Muscle of arm (tissue), 14 donors: ENCODE results near the gene SCPEP1. TPM values are rescaled to one million over a fixed set of nuclear protein-coding genes. Genes with fewer than 3 reads are reported as not detected.
A peak's percentile ranks its signal among the peaks of the same experiment; 100 is the strongest.
"Not testable (repeated sequence)": the region's sequence is repeated elsewhere in the genome, so short reads cannot be mapped to it uniquely, and the experiment has no call there.

Experiments used
- DNase-seq: peaks from one replicate; pipeline ENCODE4 v3.0.0-alpha.2; 2013
- long read RNA-seq, 11 donors: transcript quantifications; one replicate each; lab custom pipeline, GENCODE V29; 2026
- polyA plus RNA-seq, 12 donors: library from polyadenylated mRNA; unstranded; fragments of 120-200 nt; gene quantifications; one replicate each; pipeline ENCODE4 v1.2.1, GENCODE V29; 2013; ENCODE audit not compliant: insufficient read length in 12 of 12

Gene SCPEP1
- polyA plus RNA-seq: 10 to 100 TPM in 11 of 12 donors, not detected in 1; 10.8 to 25.0 (median 18.1) TPM
- long read RNA-seq, donor 1, transcript SCPEP1-201 (13 exons, 1,942 nt): major isoform, 35 of 72 reads
- long read RNA-seq, donor 1, partial matches to known transcripts: 33 of 72 reads
- long read RNA-seq, donor 1, other reads (novel, unspliced or antisense): 0 of 72 reads
- long read RNA-seq, donor 2, transcript SCPEP1-201 (13 exons, 1,942 nt): major isoform, 9 of 18 reads
- long read RNA-seq, donor 2, partial matches to known transcripts: 9 of 18 reads
- long read RNA-seq, donor 2, other reads (novel, unspliced or antisense): 0 of 18 reads
- long read RNA-seq, donor 3, partial matches to known transcripts: 0 of 3 reads
- long read RNA-seq, donor 3, other reads (novel, unspliced or antisense): 0 of 3 reads
- long read RNA-seq, donor 4, partial matches to known transcripts: 0 of 2 reads
- long read RNA-seq, donor 4, other reads (novel, unspliced or antisense): 0 of 2 reads
- long read RNA-seq, donor 5, partial matches to known transcripts: 0 of 5 reads
- long read RNA-seq, donor 5, other reads (novel, unspliced or antisense): 0 of 5 reads
- long read RNA-seq, donor 6, partial matches to known transcripts: 0 of 4 reads
- long read RNA-seq, donor 6, other reads (novel, unspliced or antisense): 0 of 4 reads
- long read RNA-seq, donor 7, partial matches to known transcripts: 0 of 2 reads
- long read RNA-seq, donor 7, other reads (novel, unspliced or antisense): 0 of 2 reads
- long read RNA-seq, donor 8, transcript SCPEP1-201 (13 exons, 1,942 nt): major isoform, 5 of 6 reads
- long read RNA-seq, donor 8, partial matches to known transcripts: 0 of 6 reads
- long read RNA-seq, donor 8, other reads (novel, unspliced or antisense): 0 of 6 reads
- long read RNA-seq, donor 9, transcript SCPEP1-201 (13 exons, 1,942 nt): major isoform, 7 of 8 reads
- long read RNA-seq, donor 9, partial matches to known transcripts: 0 of 8 reads
- long read RNA-seq, donor 9, other reads (novel, unspliced or antisense): 0 of 8 reads
- long read RNA-seq, donor 10, transcript SCPEP1-201 (13 exons, 1,942 nt): major isoform, 5 of 6 reads
- long read RNA-seq, donor 10, partial matches to known transcripts: 0 of 6 reads
- long read RNA-seq, donor 10, other reads (novel, unspliced or antisense): 0 of 6 reads
- long read RNA-seq, donor 11, transcript SCPEP1-201 (13 exons, 1,942 nt): major isoform, 8 of 10 reads
- long read RNA-seq, donor 11, partial matches to known transcripts: 0 of 10 reads
- long read RNA-seq, donor 11, other reads (novel, unspliced or antisense): 0 of 10 reads

DNA sequence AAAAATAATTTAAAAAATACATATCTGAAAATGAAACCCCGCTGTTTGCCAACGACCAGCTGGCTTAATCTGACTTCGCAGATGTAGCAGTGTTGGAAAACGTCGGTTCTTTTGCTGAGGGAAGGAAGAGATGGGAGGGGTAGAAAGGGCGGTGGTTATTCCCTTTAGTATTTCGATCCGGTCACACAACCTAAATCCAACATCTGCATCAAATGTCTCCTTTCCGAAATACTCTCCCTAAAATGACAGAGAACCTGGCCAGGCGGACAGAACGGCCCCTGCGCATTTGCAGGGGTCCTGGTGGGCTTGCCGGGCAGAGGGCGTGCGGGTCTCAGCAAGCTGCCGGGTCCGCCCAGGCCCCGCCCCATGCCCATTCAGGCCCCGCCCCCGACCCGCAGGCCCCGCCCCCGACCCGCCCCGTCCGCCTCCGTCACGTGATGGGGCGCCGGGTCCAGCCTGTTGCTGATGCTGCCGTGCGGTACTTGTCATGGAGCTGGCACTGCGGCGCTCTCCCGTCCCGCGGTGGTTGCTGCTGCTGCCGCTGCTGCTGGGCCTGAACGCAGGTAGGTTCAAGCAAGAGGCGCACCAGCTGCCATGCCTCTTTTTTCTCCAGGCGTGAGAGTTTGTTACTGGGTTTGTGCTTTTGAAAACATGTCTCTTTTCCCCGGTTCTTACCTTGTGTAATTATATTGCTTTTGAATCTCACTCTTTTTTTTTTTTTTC, at the start of gene SCPEP1:
Gene SCPEP1 (plus strand): TSS at position 459 of the 723 bp plus-strand sequence. CDS start 29 bp downstream, at position 488.
- peak; percentile 48 for DNase-seq

DNA sequence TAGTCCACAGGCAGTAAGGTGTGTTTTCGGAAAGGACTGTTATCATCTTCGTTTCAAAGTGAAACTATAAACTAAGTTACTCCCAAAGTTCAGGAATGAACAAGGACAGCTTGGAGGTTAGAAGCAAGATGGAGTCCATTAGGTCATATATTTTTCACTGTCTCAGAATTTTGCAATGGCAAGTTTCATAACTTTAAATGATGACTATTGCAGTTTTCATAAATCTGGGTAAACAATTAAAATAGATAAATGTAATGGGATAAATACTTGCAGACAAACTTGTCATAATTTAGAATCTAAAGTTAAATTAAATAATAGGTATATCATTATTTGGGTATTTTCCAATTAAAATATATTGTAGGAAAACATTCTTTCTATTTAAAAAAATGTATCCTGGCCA, 49.3 kb upstream of the SCPEP1 start:
- DNase-seq: no peak

- no peak for DNase-seq
Measured at GRCh38 chr17:56929362-56929969, 48.5 kb upstream of the SCPEP1 start.

- DNase-seq: no peak
Measured at GRCh38 chr17:56930739-56931337, 47.1 kb upstream of the SCPEP1 start.

DNA sequence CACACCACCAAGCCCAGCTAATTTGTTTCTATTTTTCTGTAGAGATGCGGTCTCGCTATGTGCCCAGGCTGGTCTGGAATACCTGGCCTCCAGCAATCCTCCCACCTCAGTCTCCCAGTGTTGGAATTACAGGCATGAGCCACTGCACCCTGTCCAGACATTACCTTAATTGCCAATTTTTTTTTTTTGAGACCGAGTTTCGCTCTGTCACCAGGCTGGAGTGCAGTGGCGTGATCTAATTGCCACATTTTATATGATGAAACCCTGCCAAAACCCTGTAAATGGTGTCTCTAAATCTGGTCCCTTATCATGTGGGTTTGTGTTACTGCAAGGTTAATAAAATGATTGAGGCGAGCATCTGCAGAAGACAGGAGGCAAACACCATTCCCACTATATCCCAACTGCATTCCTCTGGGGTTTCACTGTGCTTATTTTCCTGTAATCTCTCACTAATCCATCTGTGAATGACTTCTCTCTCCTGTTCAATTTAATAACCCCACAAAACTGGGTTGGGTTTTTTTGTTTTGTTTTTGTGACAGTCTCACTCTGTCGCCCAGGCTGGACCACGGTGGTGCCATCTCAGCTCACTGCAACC, 44.7 kb upstream of the SCPEP1 start:
- no peak for DNase-seq

GRCh38 chr17:56933868-56934267, 44.1 kb upstream of the SCPEP1 start:
- DNase-seq: no peak

GRCh38 chr17:56934280-56934679, 43.7 kb upstream of the SCPEP1 start:
- no peak for DNase-seq

- no peak for DNase-seq
Measured at GRCh38 chr17:56935461-56935860, 42.5 kb upstream of the SCPEP1 start.

- DNase-seq: no peak
Measured at GRCh38 chr17:56936697-56937322, 41.1 kb upstream of the SCPEP1 start.

- DNase-seq: no peak
Measured at GRCh38 chr17:56937687-56938086, 40.2 kb upstream of the SCPEP1 start.

- not testable (repeated sequence) for DNase-seq
Measured at GRCh38 chr17:56938206-56938605, 39.7 kb upstream of the SCPEP1 start.

DNA sequence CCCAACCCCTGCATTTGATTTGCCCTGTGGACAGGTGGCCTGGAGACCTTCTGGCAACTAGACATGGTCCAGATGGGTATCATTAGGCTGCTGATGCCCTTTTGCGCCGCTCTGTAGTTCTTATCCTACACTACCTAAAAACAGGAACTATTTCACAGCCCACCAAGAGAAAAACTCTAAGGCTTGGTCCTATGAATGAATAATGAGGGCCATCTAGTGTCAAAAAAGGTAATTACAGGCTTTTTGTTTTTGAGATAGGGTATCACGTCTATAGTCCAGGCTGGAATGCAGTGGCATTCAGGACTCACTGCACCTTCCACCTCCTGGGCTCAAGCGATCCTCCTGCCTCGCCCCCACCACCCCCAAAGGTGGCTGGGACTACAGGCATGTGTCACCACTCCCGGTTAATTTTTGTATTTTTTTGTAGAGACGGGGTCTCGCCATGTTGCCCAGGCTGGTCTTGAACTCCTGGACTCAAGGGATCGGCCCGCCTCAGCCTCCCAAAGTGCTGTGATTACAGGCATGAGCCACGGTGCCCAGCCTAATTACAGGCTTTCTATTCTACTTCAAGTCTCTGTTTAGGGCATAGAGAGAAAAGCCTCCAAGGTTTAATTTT, 38.0 kb upstream of the SCPEP1 start:
- peak; percentile 43 for DNase-seq

DNA sequence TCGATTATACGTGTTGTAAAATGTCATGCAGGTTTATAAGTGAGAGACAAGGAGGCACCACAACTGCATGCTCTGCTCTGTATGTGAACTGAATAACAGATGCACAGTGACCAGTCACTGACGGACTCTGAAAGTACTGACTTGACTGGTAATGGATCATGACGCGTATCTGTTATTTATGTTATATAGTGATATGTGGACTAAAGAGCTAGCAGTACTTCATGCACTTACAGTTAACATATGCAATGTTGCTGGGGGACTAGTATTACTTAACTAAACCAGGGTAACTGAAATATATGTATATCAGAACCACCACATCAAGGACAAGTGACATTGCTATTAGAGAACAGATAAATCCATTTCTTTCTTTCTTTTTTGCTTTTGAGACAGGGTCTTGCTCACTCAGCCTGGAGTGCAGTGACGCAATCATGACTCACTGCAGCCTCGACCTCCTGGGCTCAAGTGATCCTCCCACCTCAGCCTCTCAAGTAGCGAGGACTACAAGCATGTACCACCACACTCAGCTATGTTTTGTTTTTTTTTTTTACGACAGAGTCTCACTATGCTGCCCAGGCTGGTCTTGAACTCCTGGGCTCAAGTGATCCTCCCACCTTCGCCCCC, 34.3 kb upstream of the SCPEP1 start:
- no peak for DNase-seq

DNA sequence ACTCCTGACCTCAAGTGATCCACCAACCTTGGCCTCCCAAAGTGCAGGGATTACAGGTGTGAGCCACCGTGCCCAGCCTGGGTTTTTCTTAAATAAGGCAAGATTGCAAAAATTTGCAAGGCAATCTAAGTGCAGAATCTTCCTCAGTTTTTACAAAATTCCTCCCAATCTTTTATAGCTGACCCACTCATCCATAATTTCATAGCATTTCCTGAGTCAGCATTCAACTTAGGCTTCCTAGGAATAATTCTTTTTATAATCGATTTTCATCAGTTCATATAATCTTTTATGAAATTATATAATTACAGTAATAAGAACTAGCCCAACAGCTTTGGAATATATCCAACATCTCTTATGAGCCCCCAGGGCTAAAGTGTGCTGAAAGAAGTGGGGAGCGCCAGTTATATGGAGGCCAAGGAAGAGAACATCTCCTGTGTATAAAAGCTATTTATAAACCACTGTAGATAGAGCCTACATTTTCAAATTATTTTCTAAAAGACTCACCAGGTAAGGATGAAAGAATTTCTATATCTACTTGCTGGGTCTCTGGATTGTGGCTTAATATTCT, 31.9 kb upstream of the SCPEP1 start:
- no peak for DNase-seq

- DNase-seq: no peak
Measured at GRCh38 chr17:56947741-56948140, 30.2 kb upstream of the SCPEP1 start.

DNA sequence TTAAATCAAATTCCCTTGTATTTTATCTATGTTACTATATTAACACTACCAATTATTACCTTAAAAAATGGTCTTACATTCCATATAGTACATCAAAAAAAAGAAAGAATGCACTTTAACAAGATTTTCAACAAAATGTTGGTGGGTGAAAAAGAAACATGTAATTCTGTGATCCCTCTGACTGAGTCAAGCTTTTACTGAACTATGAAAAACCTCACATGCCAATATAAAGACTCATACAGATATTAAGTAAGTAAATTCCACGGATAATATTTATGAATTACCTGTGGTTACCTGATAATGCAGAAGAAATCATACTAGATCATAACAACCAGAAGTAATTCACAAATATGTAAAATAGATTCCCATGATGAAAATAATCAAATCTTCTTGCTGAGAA, 29.4 kb upstream of the SCPEP1 start:
- DNase-seq: no peak

GRCh38 chr17:56949595-56949994, 28.3 kb upstream of the SCPEP1 start:
- no peak for DNase-seq

DNA sequence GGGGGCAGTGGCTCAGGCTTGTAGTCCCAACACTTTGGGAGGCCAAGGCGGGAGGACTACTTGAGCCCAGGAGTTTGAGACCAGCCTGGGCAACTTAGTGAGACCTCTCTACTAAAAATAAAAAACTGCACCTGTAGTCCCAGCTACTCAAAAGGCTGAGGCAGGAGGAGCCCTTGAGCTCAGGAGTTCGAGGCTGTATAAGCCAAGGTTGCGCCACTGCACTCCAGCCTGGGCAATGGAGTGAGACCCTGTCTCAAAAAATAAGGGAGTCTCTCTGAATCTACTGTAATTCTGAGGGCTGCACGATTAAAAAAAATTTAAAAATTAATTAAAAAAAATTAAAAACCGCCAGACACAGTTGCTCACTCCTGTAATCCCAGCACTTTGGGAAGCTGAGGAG, 20.9 kb upstream of the SCPEP1 start:
- no peak for DNase-seq
